EH (cell line): ENCODE data around the gene GMCL2.
"Not testable (repeated sequence)": the region's sequence is repeated elsewhere in the genome, so short reads cannot be mapped to it uniquely, and the experiment has no call there.

Experiments
- DNase-seq: peaks from one replicate; pipeline ENCODE4 v3.0.0-alpha.2; 2015; ENCODE audit warnings: low read depth

The GMCL2 gene, protein sequence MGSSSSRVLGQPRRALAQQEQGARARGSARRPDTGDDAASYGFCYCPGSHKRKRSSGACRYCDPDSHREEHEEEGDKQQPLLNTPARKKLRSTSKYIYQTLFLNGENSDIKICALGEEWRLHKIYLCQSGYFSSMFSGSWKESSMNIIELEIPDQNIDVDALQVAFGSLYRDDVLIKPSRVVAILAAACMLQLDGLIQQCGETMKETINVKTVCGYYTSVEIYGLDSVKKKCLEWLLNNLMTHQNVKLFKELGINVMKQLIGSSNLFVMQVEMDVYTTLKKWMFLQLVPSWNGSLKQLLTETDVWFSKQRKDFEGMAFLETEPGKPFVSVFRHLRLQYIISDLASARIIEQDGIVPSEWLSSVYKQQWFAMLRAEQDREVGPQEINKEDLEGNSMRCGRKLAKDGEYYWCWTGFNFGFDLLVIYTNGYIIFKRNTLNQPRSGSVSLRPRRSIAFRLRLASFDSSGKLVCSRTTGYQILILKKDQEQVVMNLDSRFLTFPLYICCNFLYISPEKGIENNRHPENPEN

DNA sequence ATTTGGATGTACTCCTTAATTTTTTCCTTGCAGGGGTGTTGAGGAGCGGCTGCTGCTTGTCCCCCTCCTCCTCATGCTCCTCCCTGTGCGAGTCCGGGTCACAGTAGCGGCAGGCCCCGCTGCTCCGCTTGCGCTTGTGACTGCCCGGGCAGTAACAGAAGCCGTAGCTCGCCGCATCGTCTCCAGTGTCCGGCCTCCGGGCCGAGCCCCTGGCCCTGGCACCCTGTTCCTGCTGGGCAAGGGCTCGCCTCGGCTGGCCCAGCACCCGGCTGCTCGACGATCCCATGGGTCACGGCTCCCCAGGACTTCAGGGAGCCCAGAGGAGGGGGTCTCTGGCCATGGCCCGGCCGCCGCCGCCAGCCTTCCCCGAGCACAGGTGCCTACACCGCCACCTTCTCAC is at the start of gene GMCL2:
GMCL2 (minus strand) TSS at position 358 of the 400 bp plus-strand sequence; CDS start at position 286, 72 bp downstream.
- DNase-seq = no peak

DNA sequence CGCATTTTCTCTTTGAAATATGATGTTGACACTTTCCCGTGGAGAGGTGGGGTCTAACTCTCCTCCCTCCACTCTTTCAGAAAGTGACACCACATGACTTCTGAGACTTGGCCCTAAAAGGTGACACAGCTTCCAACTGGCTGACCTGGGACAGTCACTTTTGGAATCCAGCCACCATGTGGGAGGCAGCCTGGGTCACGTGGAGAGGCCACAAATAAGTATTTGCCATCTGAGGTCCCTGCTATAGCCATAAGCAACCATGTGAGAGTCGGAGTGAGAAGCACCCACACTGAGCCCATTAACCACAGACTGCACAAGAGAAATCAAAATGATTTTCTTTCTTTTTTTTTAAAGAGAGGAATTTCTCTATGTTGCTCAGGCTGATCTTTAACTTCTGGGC is 49.5 kb upstream of the GMCL2 start:
- DNase-seq = no peak

DNA sequence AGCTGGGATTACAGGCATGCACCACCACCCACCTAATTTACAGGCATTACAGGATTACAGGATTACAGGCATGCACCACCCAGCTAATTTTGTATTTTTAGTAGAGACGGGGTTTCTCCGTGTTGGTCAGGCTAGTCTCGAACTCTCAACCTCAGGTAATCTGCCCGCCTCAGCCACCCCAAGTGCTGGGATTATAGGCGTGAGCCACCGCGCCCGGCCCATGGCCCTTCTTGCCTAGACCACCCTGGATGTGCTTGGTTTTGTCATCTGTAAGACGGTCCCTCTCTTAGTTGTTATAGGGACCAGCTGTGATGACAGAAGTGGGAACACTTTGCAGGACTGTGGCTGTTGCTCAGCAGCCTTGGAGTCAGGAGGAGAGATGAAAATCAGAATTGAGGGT is 49.0 kb upstream of the GMCL2 start:
- DNase-seq = no peak

DNA sequence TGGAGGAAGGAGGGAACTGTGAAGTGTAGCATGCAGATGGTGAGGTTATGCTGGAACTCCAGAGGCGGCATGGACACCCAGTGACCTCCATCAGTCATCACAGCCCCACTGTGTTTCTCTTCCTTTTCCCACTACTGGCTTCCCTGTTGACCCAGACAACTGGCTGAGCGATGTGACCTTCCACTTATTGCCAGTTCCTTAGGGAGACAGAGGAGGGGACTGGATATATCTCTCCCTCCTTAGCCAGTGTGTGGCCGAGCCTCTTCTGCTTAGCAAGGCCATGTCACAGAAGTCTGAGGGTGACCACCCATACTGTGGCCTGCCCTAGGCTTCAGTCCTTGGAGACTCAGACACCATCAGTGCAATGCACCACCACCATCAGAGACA is 48.4 kb upstream of the GMCL2 start:
- DNase-seq = no peak

DNA sequence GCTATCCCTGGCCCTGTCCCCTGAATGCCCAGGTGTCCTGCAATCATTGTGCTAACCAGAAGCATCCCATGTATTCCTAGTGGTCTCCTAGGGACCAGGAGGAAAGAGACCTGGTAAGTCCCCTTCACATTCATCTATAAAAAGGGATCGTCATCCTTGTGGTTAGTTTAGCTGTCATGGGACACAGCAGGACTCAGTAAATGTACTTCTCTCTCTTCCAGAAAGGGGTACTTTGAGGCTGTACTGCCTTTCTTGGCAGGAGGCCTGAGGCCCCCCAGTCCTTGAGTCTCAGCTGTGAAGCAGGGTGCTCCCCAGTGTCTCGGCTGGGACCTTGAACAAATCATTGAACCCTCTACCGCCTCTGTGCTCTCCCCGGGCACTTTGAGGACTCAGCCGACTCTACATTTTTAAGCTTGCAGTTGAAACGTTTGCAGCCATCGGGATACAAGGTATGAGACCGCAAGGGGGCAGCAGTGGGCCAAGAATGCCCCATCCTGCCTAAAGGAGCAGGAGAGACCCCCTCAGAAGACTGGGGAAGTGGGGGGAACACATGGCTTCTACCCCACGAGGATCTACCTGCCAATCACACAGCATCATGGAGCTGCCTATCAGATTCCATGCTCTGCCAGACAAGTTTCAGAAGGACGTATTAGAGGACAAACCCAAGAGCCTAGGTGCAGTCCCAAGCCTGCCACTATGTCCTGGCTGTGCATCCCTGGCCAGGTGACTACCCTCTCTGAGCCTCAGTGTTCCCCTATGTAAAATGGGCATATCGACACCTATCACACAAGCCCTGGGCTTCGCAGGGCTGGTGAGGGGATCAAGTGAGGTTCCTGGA is 47.8 kb upstream of the GMCL2 start:
- DNase-seq = peak; percentile 60

DNA sequence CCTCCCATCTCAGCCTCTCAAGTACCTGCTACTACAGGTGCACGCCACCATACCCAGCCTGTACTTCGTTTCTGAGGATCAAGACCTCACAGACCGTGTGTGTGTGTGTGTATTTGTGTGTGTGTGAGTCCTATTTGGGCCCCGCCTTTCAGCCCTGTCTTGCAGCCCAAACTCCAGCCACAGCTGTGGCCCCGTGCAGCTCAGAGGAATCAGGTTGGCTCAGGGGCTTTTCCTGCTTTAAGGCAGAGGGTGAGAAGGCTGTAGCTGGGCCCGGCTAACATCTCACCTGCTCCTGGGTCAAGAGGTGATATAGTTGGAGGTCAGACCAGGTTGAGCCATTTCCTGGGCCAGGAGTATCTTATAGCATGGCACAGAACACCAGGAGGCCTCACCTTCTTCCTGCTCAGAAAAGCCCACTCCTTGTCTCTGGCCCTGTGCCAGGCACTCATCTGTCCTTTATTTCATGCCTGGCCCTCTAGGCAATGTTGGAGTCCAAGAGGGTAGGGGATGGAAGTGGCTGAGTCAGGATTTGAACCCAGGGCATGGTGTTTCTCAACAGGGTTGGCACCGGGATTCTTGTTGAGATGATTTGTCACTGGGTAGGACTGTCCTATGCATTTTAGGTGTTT is 47.1 kb upstream of the GMCL2 start:
- DNase-seq = no peak

DNA sequence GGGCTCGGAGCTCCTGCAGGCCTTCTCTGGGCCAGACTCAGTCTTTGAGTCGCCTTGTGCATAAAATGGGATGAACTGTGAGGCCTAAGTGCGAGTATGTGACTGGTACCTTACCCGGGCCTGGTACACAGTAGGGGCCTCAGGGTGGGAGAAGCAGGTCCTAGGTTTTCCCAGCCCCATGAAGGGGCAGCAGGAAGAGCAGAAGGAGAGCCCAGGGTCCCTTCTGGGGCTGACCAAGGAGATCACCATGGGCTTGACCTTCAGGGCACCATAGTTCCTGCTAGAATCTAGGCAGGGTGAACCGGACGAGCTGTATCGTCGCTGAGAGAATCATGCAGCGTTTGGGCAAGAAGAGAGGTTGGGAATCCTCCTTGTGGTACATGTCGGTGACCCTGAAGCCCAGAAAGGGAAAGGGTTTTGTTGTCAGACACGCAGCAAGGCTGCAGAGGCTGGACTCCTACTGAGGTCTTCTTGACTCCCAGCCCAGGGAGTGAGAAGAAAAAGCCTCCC is 45.8 kb upstream of the GMCL2 start:
- DNase-seq = no peak

DNA sequence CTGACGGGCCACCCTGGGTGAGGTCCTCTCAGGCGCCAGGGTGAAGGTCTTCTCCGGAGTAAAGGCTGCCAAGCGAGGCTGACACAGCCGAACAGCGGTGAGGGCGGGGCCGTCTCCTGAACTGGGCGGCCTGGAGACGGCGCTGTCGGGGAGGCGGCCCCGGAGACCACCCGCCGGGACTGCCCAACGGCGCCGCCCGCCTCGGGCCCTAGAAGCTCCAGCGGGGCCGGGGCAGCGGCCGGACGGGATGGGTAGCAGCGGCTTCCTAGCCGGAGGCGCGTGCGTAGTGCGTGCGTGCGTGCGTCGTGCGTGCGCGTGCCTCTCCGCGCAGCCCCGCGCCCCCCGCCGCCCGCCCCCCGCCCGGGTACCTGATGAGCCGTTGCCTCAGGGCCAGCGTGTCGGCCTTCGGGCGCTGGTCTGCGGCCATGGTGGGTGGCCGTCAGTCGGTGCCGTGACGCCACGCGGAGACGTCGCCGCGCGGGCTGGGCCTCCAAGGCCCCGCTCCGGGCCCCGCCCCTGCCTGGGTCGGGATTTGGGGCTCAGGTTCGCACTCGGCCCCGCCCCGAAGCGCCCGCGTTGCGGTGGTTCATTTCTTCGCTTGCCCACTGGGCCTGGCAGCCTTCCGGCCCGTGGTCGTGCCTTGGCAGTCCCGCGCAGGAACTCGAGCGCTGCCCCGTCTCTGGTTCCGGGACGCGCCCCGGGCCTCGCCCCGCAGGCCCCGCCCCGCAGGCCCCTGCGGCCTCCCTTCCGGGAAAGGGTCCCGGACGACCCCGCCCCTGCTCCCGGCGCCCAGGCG is 45.2 kb upstream of the GMCL2 start, which contains the start of gene PHYKPL:
PHYKPL (minus strand) TSS at position 679 of the 796 bp plus-strand sequence; CDS start at position 427, 252 bp downstream.
- DNase-seq = peak; percentile 75

DNA sequence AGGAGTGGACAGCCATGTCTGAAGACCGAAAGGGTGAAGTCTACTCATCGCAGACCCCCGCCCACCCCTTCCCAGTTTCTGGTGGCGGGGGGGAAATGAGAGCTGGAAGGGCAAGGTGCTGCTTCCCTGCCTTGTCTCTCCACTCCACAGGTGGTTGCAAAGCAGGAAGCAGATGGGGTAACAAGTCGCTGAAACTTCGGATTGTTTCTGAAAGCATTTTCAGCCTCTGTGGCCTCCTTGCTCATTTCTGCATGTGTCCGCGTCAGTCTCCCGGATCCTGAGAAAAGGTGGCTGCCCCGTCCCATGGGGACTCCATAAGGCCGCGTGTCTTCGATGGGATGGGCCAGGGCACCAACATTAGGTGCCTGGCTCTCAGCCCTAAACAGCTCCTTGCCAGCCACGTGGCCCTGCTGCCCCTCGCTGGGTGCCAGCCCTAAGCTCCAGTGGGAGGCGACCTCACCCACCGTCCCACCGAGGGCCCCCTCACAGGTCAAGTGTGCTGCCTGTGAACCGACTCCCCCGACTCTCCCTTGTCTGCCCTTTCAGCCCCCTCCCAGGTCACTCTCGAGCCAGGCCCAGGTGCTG is 44.5 kb upstream of the GMCL2 start:
- DNase-seq = no peak

DNA sequence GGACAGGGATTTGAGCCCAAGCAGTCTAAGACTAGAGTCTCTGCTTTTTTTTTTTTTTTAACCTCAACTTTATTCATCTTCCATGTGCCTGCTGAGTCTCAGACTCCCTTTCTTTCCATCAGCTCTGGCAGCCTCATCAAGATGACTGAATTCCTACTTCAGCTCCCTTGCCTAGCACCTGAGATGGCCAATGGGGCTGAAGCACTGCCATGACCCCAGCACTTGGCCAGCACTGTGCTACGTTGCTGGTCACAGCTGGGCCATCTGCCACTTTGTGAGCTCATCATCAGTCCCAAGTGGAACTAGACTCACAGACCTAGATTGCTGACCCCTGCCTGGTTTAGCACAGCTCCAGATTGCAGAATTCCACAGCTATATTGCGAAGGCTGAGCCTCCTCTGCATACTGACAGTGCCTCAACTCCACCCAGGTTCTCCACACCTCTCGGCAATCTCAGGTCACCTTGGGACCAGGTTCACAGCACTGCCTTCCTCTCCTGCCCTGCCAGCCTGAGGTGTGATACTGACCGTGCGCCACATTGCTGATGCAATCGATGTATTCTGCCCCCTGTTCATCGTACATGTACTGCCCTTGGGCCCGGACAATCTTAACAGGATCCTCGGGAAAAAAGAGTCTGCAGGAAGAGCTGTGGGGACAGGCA is 43.8 kb upstream of the GMCL2 start:
- DNase-seq = peak; percentile 39

DNA sequence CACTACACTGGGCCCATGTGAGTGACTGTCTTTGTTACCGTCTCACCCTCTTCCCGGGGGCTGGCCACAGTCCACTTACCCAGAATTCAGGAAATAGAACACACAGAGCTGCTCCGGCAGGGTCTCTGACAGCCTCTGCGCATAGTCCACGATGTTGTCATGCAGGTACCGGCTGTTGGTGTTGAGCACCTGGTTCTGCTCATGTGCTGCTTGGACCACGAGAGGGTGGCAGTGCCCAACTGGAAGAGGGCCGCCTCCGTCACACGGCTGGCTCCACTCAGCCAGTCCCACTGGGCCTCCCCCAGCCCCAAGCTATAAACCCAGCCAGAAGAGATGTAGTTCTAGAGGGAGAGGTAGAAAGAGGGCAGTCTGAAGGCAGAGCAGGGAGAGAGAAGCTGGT is 42.7 kb upstream of the GMCL2 start:
- DNase-seq = no peak

DNA sequence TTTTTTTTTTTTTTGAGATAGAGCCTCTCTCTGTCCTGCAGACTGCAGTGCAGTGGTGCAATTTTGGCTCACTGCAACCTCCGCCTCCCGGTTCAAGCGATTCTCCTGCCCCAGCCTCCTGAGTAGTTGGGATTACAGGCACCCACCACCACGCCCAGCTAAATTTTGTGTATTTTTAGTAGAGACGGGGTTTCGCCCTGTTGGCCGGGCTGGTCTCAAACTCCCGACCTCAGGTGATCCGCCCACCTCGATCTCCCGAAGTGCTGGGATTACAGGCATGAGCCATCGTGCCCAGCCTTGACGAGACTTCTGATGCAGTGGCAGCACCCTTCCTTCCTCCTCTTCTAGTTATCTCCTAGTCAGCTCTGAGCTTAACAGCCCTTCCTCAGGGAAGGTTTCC is 41.9 kb upstream of the GMCL2 start:
- DNase-seq = not testable (repeated sequence)

DNA sequence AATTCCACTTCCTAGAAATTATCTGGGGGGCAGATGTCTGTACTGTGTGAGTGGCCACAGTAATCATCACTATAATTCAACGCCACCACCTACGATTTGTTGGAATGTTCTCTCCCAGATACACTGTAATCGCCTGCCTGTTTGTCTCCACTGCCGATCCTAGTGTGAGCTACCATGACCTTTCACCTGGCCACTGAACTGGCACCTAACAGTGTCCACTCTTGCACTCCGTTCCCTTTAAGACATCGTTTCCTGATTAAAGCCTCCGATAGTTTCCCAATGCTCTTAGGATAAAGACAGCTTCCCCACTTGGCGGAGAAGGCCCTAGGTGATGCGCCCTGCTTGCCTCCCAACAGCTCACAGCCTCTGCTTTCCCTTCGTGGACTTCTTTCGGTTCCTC is 41.4 kb upstream of the GMCL2 start:
- no peak for DNase-seq

DNA sequence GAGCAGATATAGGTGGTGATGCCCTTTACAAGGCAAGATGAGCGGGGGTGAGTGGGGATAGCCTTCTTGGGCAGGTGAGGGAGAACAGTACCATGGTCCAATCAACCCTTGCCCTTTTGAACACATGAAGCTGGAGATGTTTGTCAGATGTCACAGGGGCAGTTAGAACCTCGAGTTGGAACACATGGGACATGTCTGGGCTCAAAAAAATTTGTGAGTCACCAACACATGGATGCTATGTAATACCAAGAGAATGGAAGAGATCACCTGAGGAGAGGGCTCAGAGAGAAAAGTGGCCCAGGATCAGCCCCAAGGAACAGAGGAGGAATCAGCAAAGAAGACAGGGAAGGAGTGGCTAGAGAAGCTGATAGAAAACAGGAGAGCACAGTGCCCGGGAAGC is 40.8 kb upstream of the GMCL2 start:
- DNase-seq = no peak

DNA sequence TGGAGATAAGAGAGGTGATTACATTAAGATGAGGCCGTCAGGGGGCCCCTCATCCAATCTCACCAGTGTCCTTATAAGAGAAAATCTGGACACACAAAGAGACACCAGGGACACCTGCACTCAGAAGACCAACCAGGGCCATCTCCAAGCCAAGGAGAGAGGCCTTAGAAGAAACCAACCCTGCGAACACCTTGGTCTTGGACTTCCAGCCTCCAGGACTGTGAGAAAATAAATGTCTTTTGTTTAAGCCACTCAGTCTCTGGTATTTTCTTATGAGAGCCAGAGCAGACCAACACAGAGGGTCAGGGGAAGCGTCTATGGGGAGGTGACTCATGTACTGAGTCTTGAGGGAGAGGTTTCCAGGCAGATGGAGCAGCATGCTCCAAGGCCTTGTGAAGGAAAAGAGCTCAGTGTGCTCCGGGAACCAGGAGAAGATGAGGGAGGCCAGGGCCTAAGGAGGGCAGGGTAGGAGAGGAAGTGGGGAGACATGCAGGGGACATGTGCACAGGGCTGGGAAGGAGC is 40.0 kb upstream of the GMCL2 start:
- DNase-seq = no peak

DNA sequence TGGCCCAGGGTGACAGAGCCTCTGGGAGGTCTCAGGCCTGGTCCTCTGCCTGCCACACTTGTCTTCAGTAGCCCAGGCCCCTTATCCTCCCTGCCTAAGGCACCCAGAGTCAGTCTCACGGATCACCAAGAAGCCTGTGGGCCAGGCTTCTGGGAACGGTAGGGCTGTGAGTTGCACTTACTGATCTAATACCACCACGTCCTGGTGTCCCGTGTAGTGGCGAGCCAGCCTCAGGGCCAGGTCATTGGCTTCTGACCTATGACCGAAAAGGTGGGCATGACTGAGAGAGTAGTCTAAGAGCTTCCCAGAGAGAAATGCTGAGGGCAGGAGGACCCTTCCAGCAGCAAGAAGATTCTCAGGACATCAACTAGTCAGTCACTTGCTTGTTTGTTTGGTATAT is 38.0 kb upstream of the GMCL2 start:
- DNase-seq = no peak

DNA sequence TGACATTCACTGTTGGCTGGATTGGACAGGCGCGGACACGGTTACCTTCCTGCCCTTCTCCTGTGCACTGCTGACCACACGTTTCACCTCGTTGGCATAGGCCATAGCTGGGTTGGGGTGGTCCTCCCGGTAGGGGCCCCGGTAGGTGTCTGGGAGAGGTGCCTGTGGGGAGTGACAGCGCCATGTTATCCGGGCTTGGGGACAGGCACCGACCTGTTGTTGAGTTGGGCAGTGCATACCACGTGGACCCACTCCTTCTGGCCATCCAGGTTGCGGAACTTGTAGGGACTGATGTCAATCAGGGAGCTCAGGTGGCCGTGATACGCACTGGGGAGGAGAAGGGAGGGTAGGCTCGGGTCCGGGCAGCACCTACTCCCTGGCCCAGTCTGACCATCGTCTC is 37.2 kb upstream of the GMCL2 start:
- DNase-seq = no peak

DNA sequence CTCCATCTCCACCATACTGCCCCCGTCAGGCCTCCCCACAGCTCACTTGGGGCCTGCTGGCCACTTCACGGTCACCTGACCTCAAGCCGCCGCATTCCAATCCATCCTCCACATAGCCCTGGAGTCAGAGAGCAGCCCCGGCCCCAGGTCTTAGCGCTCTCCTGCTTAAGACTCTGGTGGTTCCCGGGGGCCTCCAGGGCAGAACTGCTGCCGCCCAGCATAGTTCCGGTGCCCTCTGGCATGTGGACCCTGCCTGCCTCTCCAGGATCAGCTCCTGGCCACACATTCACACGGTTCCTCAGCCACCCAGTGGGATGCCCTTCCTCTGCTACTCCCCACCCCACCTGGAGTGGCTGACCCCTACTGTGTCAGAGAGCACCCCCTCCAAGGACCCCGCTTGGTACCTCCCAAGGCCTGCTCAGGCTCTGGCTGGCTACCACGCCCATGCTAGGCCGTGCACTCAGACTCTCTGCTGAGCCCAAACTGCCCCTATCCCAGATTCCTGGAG is 36.7 kb upstream of the GMCL2 start:
- DNase-seq = no peak

DNA sequence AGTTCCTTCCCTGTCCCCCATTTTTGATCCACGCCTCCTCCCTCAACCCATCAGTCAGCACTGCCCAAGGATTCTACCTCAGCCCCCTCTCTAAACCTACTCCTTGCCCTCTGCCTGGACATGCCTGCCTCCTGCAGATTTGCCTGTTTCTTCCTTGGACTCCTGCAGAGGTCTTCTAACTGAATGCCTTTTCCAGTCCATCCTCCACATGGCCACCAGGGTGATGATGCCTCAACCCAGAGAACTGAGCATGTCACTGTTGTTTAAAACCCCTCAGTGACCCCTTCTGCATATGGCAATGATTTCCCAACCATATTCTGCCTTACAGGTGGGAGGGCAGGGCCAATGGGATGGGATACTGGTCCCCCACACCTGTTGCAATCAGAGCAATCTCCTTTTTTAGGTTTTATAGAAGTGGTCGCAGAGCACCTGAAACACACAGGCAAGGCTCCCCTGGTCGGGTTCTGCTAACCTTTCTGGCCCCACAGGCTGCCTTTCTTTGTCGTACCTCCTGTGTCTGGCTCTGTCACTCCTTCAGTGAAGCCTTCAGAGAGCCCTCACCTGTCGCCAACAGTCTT is 36.1 kb upstream of the GMCL2 start:
- no peak for DNase-seq

DNA sequence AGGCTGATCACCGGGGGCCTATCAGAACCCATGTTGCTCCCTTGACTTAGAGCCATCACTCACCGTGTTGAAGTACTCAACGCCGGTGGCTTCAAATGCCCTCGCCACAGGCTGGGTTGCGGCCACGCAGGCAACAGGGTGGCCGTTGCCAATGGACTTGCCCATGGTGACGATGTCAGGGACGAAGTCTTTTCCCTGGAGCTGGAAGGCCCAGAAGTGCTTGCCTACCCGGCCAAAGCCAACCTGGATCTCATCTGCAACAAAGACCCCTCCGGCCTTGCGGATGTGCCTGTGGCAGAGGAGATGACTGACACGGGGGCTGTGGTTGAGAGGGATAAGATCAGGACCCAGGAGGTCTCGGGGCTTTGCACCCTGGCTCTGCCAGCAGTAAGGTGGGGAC is 35.1 kb upstream of the GMCL2 start:
- no peak for DNase-seq
